ENCODE measurements around the gene TAF11L2.
"Not testable (repeated sequence)": the region's sequence is repeated elsewhere in the genome, so short reads cannot be mapped to it uniquely, and the experiment has no call there.

The TAF11L2 gene

DNA sequence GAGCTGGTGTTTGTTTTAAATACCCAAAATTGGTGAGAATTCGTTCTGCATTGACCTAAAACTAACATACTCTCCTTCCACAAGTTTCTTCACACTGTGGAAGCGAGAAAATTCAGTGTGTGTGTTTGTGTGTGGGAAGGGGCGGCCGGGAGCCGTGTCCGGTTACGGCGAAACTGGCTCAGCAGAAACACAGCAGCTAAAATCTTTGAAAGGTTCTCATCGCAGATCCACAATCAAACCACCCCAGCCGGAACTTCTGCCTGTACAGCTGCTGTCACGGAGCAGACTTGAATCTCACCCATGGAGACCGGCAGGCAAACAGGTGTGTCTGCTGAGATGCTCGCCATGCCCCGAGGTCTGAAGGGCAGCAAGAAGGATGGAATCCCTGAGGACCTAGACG, 30.3 kb downstream of the TAF11L2 start, which contains the start of gene TAF11L6:
Gene TAF11L6, plus strand, starts transcription at position 301 of the 400 bp plus-strand sequence.
- DNase-seq = not testable (repeated sequence)
